Measurements from ENCODE around the gene FSTL4.

The FSTL4 gene

GRCh38 chr5:133562554-133562953, 49.8 kb downstream of the FSTL4 start:
- no peak for FAIRE-seq
- no peak for TF ChIP-seq CTCF (IDR thresholded peaks at IDR 0.05; ENCODE audit: insufficient read depth, missing control alignments)

GRCh38 chr5:133559960-133560359, 52.4 kb downstream of the FSTL4 start:
- no peak for FAIRE-seq
- no peak for DNase-seq (ENCODE audit: insufficient read length, low spot score)
- TF ChIP-seq CTCF (IDR thresholded peaks at IDR 0.05; ENCODE audit: insufficient read depth, missing control alignments): no peak

More at GRCh38 chr5:133562554-133562953, 49.8 kb downstream of the FSTL4 start:
- DNase-seq (ENCODE audit: insufficient read length, low spot score): no peak

GRCh38 chr5:133556551-133556950, 55.8 kb downstream of the FSTL4 start:
- no peak for FAIRE-seq
- no peak for TF ChIP-seq CTCF (IDR thresholded peaks at IDR 0.05; ENCODE audit: insufficient read depth, missing control alignments)
- no peak for DNase-seq (ENCODE audit: insufficient read length, low spot score)

GRCh38 chr5:133554279-133554678, 58.1 kb downstream of the FSTL4 start:
- TF ChIP-seq CTCF (IDR thresholded peaks at IDR 0.05; ENCODE audit: insufficient read depth, missing control alignments): no peak
- no peak for DNase-seq (ENCODE audit: insufficient read length, low spot score)
- FAIRE-seq: no peak

- no peak for FAIRE-seq
- DNase-seq (ENCODE audit: insufficient read length, low spot score): no peak
Measured at GRCh38 chr5:133552925-133553525, 59.3 kb downstream of the FSTL4 start.

GRCh38 chr5:133546500-133546899, 65.8 kb downstream of the FSTL4 start:
- DNase-seq (ENCODE audit: insufficient read length, low spot score): no peak
- TF ChIP-seq CTCF (IDR thresholded peaks at IDR 0.05; ENCODE audit: insufficient read depth, missing control alignments): no peak
- no peak for FAIRE-seq

More at GRCh38 chr5:133552925-133553525, 59.3 kb downstream of the FSTL4 start:
- TF ChIP-seq CTCF (IDR thresholded peaks at IDR 0.05; ENCODE audit: insufficient read depth, missing control alignments): peak; percentile 63

GRCh38 chr5:133544346-133544745, 68.0 kb downstream of the FSTL4 start:
- FAIRE-seq (no peak), DNase-seq (ENCODE audit: insufficient read length, low spot score) (no peak)
- TF ChIP-seq CTCF (IDR thresholded peaks at IDR 0.05; ENCODE audit: insufficient read depth, missing control alignments): no peak

All from D721Med (cell line).